ENCODE data around the gene DTX1.

DNA sequence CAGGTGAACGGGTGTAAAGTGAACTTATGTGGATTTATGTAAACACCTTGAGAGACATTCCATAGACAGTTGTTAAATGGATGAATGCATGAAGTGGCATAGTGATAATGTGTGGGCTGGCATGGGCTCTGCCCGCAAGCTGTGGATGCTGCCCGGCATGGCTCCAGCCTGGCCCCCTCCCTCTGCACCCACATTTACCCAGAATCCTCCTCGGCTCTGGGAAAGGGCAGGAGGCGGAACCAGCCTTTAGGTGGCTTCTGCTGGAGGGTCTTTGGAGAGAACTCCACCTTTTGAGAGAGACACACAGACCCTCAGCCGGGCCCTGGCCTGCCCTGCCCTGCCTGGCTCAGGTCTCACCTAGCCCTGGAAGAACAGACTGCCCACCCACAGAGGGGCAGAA is 60.3 kb downstream of the DTX1 start:
- TF ChIP-seq, protein P1, sequence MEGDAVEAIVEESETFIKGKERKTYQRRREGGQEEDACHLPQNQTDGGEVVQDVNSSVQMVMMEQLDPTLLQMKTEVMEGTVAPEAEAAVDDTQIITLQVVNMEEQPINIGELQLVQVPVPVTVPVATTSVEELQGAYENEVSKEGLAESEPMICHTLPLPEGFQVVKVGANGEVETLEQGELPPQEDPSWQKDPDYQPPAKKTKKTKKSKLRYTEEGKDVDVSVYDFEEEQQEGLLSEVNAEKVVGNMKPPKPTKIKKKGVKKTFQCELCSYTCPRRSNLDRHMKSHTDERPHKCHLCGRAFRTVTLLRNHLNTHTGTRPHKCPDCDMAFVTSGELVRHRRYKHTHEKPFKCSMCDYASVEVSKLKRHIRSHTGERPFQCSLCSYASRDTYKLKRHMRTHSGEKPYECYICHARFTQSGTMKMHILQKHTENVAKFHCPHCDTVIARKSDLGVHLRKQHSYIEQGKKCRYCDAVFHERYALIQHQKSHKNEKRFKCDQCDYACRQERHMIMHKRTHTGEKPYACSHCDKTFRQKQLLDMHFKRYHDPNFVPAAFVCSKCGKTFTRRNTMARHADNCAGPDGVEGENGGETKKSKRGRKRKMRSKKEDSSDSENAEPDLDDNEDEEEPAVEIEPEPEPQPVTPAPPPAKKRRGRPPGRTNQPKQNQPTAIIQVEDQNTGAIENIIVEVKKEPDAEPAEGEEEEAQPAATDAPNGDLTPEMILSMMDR (IDR thresholded peaks at IDR 0.05) = no peak
- TF ChIP-seq EZH2 (IDR thresholded peaks at IDR 0.05; ENCODE audit: borderline replicate concordance, insufficient read depth, low read depth, low read length, poor library complexity, severe bottlenecking) = no peak
